Measurements from ENCODE around the gene HIVEP2.

Gene HIVEP2

DNA sequence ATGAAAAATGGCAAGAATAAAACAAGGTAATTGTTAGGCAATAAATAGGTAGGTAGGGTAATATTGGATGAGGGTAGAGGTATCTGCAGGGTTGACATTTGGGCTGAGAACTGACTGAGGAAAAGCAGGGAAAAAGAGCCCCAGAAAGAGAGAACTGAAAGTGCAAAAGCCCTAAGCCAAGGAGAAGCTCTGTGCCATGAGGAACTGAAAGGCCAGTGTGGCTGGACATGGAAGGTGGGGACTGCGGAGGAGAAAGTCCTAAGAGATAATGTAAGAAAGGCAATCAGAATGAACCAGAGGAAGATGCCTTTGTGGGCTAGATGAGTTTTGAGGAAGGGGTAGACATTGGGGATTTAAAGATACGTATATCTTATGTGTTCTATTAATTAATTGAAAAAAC, 9.9 kb upstream of the HIVEP2 start:
- H3K27me3 ChIP-seq: peaks cover 5% of the 10 kb centered on the region
- no peaks in the 10 kb centered on the region for H3K36me3 ChIP-seq
- no peaks in the 10 kb centered on the region for H3K4me1 ChIP-seq (ENCODE audit: control insufficient read depth in 1 of 2, insufficient read depth in 1 of 2, low read depth in 1 of 2, low read length in 1 of 2)
- H3K9me3 ChIP-seq: no peaks in the 10 kb centered on the region
- H3K27ac ChIP-seq: no peak overlapping the region
- no peak for TF ChIP-seq CTCF (IDR thresholded peaks at IDR 0.05)
- no peak overlapping the region for H3K4me3 ChIP-seq (ENCODE audit: low read depth in 1 of 2, low read length in 1 of 2)

GRCh38 chr6:142953373-142954273, 8.6 kb upstream of the HIVEP2 start:
- Histone ChIP-seq H3K4me1 (ENCODE audit: control insufficient read depth in 1 of 2, insufficient read depth in 1 of 2, low read depth in 1 of 2, low read length in 1 of 2) (no peaks in the 10 kb centered on the region), H3K36me3 (no peaks in the 10 kb centered on the region), H3K27ac (no peak overlapping the region), H3K9me3 (no peaks in the 10 kb centered on the region), H3K4me3 (ENCODE audit: low read depth in 1 of 2, low read length in 1 of 2) (no peak overlapping the region), H3K27me3 (peaks cover 16% of the 10 kb centered on the region)
- no peak for TF ChIP-seq CTCF (IDR thresholded peaks at IDR 0.05)

DNA sequence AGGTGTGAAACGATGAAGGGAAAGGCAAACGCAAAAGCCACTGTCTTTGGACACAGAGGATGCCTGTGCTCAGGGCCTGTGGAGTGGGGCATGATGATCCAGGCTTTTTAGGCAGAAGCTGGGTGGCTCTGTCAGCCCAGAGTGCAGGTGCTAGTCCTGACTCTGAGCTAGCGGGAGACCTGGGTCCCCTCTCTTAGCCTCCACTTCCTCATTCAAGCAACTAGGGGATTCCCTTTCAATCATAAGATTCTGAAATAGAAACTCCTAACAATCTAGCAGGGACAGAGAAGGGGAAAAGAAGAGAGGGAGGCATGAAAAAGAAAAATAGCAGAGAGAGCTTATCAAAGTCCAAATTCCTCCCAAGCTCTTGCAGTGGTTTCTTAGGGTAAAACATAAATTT, 7.6 kb upstream of the HIVEP2 start:
- peaks cover 3 to 8% of the 10 kb centered on the region in 2 experiments for H3K4me1 ChIP-seq (ENCODE audit: control insufficient read depth in 1 of 2, insufficient read depth in 1 of 2, low read depth in 1 of 2, low read length in 1 of 2)
- no peak overlapping the region for H3K4me3 ChIP-seq (ENCODE audit: low read depth in 1 of 2, low read length in 1 of 2)
- H3K27ac ChIP-seq: no peak overlapping the region
- no peaks in the 10 kb centered on the region for H3K36me3 ChIP-seq
- TF ChIP-seq CTCF (IDR thresholded peaks at IDR 0.05): no peak
- peaks cover 16% of the 10 kb centered on the region for H3K27me3 ChIP-seq
- no peaks in the 10 kb centered on the region for H3K9me3 ChIP-seq

DNA sequence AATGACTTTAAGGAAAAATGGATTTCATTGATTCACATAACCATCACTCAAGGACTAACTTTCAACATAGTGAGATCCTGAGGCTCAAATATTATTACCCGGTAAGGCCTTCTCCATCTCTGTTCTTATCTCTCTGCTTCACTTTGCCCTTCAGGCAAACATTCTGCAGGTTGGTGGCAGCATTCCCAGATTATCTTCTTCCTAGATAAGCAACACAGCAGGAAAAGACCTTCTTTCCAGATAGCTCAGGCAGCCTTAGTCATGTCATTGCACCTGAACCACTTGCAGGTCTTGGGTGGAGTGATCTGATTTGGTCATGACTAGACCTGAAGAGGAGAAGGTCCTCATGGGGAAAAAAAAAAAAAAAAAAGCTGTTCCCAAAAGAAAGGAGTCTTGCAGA, 5.3 kb upstream of the HIVEP2 start:
- peaks cover 27% of the 10 kb centered on the region for H3K27me3 ChIP-seq
- H3K4me3 ChIP-seq (ENCODE audit: low read depth in 1 of 2, low read length in 1 of 2): no peak overlapping the region
- H3K36me3 ChIP-seq: no peaks in the 10 kb centered on the region
- H3K4me1 ChIP-seq (ENCODE audit: control insufficient read depth in 1 of 2, insufficient read depth in 1 of 2, low read depth in 1 of 2, low read length in 1 of 2): peaks cover 7 to 9% of the 10 kb centered on the region in 2 experiments
- TF ChIP-seq CTCF (IDR thresholded peaks at IDR 0.05): no peak
- no peak overlapping the region for H3K27ac ChIP-seq
- H3K9me3 ChIP-seq: no peaks in the 10 kb centered on the region

GRCh38 chr6:142947714-142948480, 2.9 kb upstream of the HIVEP2 start:
- no peak for TF ChIP-seq CTCF (IDR thresholded peaks at IDR 0.05)
- Histone ChIP-seq H3K4me3 (ENCODE audit: low read depth in 1 of 2, low read length in 1 of 2) (peak overlapping the region; percentile 84 to 98), H3K9me3 (no peaks in the 10 kb centered on the region), H3K36me3 (no peaks in the 10 kb centered on the region), H3K27ac (peak overlapping the region; percentile 97), H3K27me3 (peaks cover 37% of the 10 kb centered on the region), H3K4me1 (ENCODE audit: control insufficient read depth in 1 of 2, insufficient read depth in 1 of 2, low read depth in 1 of 2, low read length in 1 of 2) (peaks cover 22 to 26% of the 10 kb centered on the region in 2 experiments)
